HUES48 (cell line): ENCODE measurements around the gene HDDC3.

Source experiments
- H3K27ac ChIP-seq: one replicate; pipeline ENCODE4 v1.7.0; 2013; ENCODE audit warnings: low read depth, low read length, inconsistent platforms
- H3K27me3 ChIP-seq: 2 replicates; pipeline ENCODE4 v1.6.1; 2013; ENCODE audit warnings: mild to moderate bottlenecking, low read length; ENCODE audit not compliant: control insufficient read depth, insufficient read depth
- H3K36me3 ChIP-seq: 2 replicates; pipeline ENCODE4 v1.6.1; 2013; ENCODE audit warnings: low read length; ENCODE audit not compliant: control insufficient read depth, insufficient read depth
- H3K4me1 ChIP-seq: 2 replicates; pipeline ENCODE4 v1.6.1; 2013; ENCODE audit warnings: mild to moderate bottlenecking, low read length; ENCODE audit not compliant: control insufficient read depth, insufficient read depth
- H3K4me3 ChIP-seq: 2 replicates; pipeline ENCODE4 v1.5.1; 2013; ENCODE audit warnings: mild to moderate bottlenecking, low read depth, low read length
- H3K9ac ChIP-seq: 2 replicates; pipeline ENCODE4 v1.6.1; 2013; ENCODE audit warnings: mild to moderate bottlenecking, low read depth, low read length, moderate library complexity
- H3K9me3 ChIP-seq: 2 replicates; pipeline ENCODE4 v1.6.1; 2013; ENCODE audit warnings: low read length; ENCODE audit not compliant: control insufficient read depth, insufficient read depth

The HDDC3 gene

DNA sequence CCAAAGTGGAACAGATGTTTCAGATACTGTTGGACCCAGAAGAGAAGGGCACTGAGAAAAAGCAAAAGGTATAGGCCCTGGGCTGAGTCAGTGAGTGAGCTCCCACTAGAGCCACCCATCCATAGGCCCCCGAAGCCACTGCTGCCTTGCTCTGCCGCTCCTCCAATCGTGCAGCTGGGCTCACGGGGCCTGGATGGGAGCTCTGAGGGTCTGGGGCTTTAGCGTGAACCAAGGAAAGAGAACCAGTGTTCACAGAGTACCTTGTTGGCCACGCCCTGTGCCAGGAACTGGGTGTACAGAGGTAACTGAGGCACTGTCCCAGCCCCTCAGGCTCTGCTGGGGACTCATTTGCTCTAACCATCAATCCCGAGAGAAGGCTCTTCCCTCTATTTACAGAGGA lies 7.4 kb upstream of the HDDC3 start:
- H3K36me3 ChIP-seq = peaks cover 72% of the 10 kb centered on the region
- no peak overlapping the region for H3K9ac ChIP-seq
- H3K27ac ChIP-seq = no peak overlapping the region
- H3K9me3 ChIP-seq = no peaks in the 10 kb centered on the region
- no peaks in the 10 kb centered on the region for H3K27me3 ChIP-seq
- H3K4me1 ChIP-seq = peaks cover 12% of the 10 kb centered on the region; the same call in 1 of the 2 replicates
- no peak overlapping the region for H3K4me3 ChIP-seq

DNA sequence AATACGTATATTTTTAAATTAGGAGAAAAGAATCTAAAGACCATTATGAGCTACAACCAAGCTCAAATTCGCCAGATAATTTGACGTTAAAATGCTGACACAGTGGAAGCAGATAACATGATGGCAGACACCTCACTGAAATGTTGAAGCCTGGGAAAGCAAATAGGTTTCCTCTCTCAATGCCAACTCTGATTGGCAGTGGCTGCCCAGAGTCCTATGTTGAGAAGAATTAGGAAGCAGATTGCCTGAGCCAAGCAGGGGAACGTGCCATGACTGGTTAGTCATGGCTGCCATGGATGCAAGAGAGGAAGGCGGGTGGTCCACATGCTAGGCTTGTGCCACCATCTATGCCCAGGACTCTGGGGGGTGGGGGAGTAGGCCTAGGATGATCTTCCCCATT lies 5.9 kb upstream of the HDDC3 start:
- peaks cover 4% of the 10 kb centered on the region; the same call in 1 of the 2 replicates for H3K27me3 ChIP-seq
- peaks cover 57% of the 10 kb centered on the region for H3K36me3 ChIP-seq
- H3K9ac ChIP-seq = no peak overlapping the region

DNA sequence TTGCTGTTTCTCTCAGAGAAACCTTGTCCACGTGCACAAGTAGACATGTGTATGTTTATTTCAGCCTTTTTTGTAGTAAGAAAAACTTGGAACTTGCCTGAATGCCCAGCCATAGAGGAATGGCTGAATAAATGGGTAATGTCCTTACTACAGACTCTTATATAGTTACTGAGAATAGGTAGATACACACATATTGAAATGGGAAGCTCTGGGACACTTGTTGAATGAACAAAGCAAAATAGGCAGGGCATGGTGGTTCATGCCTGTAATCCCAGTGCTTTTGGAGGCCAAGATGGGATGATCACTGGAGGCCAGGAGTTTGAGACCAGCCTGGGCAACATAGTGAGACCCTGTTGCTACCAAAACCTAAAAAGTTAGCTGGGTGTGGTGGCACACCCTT lies 4.5 kb upstream of the HDDC3 start:
- H3K27me3 ChIP-seq = peaks cover 9% of the 10 kb centered on the region; the same call in 1 of the 2 replicates
- H3K4me1 ChIP-seq = peaks cover 24% of the 10 kb centered on the region
- H3K27ac ChIP-seq = no peak overlapping the region
- H3K9ac ChIP-seq = no peak overlapping the region
- H3K9me3 ChIP-seq = no peaks in the 10 kb centered on the region
- H3K4me3 ChIP-seq = no peak overlapping the region
- H3K36me3 ChIP-seq = peaks cover 43% of the 10 kb centered on the region

More for the DNA sequence above, 5.9 kb upstream of the HDDC3 start:
- Histone ChIP-seq H3K4me1 (peaks cover 19% of the 10 kb centered on the region), H3K9me3 (no peaks in the 10 kb centered on the region), H3K27ac (no peak overlapping the region), H3K4me3 (no peak overlapping the region)

DNA sequence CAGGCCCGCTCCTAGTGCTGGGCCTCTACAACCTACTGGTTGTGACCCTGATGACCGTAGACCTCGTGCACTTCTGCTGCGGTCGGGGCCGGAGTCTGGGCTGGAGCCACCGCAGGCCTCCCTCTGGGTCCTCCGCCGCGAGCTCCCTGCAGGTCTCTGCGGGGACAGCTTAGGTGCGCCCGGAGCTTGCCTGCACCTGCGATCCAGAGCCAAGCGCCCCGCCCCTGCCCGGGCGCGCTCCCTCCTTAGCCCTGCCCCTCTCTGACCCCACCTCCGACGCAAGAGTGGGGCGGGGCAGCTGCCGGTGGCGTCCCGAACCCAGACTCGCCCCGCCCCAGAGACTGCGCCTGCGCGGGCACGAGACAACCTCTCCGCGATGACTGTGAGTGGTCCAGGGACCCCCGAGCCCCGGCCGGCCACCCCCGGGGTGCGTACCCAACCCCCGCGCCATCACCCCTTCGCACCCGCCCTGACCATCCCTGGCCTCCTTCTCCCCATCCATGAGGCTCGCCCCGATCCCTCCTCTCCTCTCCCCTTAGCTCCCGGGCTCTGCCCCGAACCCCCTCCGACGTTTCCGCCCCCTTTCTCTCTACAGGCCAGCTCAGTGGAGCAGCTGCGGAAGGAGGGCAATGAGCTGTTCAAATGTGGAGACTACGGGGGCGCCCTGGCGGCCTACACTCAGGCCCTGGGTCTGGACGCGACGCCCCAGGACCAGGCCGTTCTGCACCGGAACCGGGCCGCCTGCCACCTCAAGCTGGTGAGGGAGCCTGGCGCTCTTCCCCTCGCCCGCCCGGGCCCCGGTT lies 2.8 kb upstream of the HDDC3 start, which contains the start of gene UNC45A:
TSS of gene UNC45A (plus strand) at position 337 of the 803 bp plus-strand sequence. CDS start at position 377, 40 bp downstream.
- Histone ChIP-seq H3K9ac (no peak within 1 kb of the TSS), H3K27me3 (peaks cover 9% of the 10 kb centered on the region; the same call in 1 of the 2 replicates), H3K27ac (peak within 1 kb of the TSS; percentile 33), H3K4me1 (peaks cover 24% of the 10 kb centered on the region), H3K9me3 (no peaks in the 10 kb centered on the region), H3K4me3 (peak within 1 kb of the TSS; percentile 73), H3K36me3 (peaks cover 29% of the 10 kb centered on the region)

DNA sequence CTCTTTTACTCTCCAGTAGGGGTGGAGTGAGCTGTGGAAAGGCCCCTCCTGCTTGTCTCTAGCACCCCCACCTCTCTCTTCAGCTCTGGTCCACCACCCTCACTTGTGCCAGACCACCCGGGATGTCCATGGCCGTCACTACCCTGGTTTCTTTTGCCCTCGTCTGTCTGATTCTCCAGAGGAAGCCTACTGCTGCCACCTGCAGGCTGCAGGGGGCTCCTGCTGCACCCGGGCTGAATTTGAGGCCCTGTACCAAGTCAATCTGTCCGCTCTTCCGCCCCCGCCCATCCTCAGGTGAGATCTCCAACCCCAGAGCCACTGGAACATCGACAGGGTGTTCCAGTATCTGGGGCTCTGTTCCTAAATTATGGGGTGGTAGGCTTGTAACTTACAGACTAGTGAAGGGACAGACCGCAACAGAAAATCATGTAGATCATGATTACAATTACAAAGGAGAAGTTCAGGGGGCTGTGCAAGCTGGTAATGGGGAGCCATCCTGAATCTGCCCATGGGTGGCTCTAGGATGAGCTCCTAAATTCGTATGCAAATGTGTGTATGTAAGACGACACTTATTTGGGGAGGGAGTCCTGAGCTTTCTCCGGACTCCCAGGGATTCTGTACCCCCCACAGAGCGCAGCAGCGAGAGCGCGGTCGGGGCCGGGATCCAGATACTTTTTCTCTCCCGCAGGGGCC lies 2.1 kb upstream of the HDDC3 start:
- H3K4me1 ChIP-seq = peaks cover 24% of the 10 kb centered on the region
- H3K36me3 ChIP-seq = peaks cover 21% of the 10 kb centered on the region
- no peak overlapping the region for H3K27ac ChIP-seq
- no peaks in the 10 kb centered on the region for H3K9me3 ChIP-seq
- no peak overlapping the region for H3K9ac ChIP-seq
- H3K27me3 ChIP-seq = peaks cover 9% of the 10 kb centered on the region; the same call in 1 of the 2 replicates
- peak overlapping the region; percentile 73 for H3K4me3 ChIP-seq

DNA sequence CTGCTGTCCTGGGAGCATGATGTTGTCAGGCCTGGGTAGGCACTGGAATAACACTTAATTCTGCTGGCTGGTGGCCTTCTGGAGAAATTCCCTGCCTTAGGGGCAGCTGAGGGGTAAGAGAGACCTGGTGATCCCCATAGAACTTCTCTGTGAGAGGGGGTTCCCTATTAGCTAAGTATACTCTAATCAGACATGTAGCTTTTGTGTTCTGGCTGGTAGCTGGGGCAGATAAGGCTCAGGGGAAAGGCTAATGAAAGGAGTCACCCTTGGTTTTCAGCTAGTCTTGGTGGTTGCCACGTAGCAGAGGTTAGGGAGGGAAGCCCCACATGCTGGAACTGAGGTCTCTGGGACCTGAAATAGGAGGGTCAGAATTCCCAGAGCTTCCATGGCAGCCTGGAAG lies 952 bp upstream of the HDDC3 start:
- H3K9me3 ChIP-seq = no peaks in the 10 kb centered on the region
- H3K27ac ChIP-seq = no peak overlapping the region
- H3K36me3 ChIP-seq = peaks cover 15% of the 10 kb centered on the region
- H3K4me3 ChIP-seq = no peak overlapping the region
- peaks cover 24% of the 10 kb centered on the region for H3K4me1 ChIP-seq
- H3K27me3 ChIP-seq = peaks cover 9% of the 10 kb centered on the region; the same call in 1 of the 2 replicates
- no peak overlapping the region for H3K9ac ChIP-seq

DNA sequence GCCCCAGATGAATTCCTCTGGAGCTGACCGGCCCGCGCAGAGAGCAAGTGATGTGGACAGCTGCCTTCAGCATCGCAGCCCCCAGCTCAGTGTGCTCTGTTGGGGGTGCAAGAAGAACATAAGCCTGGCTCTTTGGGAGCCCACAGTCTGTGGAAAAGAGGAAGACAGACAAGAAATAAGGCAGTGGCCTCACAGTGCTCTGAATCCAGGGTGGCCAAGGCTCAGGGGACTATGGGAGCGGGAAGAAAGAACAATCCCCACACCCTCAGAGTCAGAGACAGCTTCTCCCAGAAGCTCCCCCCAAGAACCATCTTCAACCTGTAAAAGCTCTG lies 277 bp upstream of the HDDC3 start:
- H3K4me1 ChIP-seq = peaks cover 24% of the 10 kb centered on the region
- H3K4me3 ChIP-seq = peak overlapping the region; percentile 84; the same call in 1 of the 2 replicates
- peaks cover 10% of the 10 kb centered on the region for H3K36me3 ChIP-seq
- peaks cover 9% of the 10 kb centered on the region; the same call in 1 of the 2 replicates for H3K27me3 ChIP-seq
- H3K9ac ChIP-seq = no peak overlapping the region
- H3K9me3 ChIP-seq = no peaks in the 10 kb centered on the region
- no peak overlapping the region for H3K27ac ChIP-seq

DNA sequence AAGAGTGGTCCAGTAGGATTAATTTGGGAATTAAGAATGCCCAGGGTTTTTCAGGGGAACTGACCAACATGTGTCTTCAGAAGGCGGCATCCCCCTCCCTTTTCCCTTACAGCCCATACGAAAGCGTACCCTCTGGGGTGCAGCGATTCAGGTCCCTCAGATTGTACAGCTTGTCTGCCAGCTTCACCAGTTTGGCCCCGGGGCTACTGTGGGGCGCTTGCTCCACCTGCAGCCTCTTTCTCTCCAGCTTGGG lies 848 bp downstream of the HDDC3 start:
- H3K9ac ChIP-seq = no peak overlapping the region
- H3K9me3 ChIP-seq = no peaks in the 10 kb centered on the region
- peaks cover under 1% of the 10 kb centered on the region; the same call in 1 of the 2 replicates for H3K36me3 ChIP-seq
- H3K27ac ChIP-seq = no peak overlapping the region
- peaks cover 9% of the 10 kb centered on the region; the same call in 1 of the 2 replicates for H3K27me3 ChIP-seq
- peak overlapping the region; percentile 84 for H3K4me3 ChIP-seq
- H3K4me1 ChIP-seq = peaks cover 21% of the 10 kb centered on the region

DNA sequence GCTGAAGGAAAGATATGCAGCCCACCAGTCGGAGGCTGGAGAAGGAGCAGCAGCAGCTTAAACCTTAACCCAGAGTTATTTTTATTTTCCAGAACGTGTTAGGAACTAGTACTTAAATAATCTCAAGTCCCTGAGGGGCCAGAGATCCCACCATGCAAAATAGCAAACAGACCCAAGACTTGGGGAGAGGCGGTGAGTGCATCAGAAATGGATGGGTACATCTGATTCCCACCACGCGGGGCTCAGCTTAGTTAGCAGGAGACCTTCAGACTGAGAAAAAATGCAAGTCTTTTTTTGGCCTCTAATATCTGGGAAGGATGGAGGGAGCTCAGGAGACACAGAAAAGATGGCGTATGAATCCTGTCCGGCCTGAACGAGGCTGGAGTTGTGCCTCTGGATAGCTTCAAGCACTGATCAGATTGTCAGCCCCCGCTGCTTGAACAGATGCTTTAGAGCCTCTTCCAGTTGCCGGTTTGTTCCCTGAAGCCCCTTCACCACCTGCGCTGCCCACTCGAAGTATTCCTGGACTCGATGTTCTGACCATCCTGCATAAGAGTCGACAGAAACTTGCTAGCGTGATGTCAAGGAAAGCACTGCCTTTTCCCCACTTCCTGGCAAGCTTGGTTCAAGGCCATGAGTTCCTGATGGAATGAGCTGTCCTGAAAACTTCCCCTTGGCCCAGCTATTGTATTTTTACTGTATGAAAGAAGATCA lies 1.3 kb downstream of the HDDC3 start:
- no peaks in the 10 kb centered on the region for H3K9me3 ChIP-seq
- peaks cover 9% of the 10 kb centered on the region; the same call in 1 of the 2 replicates for H3K27me3 ChIP-seq
- H3K36me3 ChIP-seq = no peaks in the 10 kb centered on the region
- peaks cover 16% of the 10 kb centered on the region for H3K4me1 ChIP-seq
- no peak overlapping the region for H3K27ac ChIP-seq
- H3K9ac ChIP-seq = no peak overlapping the region
- 0 out of 2 replicates have a peak overlapping the region, but pooled peaks have one; percentile 84 for H3K4me3 ChIP-seq

DNA sequence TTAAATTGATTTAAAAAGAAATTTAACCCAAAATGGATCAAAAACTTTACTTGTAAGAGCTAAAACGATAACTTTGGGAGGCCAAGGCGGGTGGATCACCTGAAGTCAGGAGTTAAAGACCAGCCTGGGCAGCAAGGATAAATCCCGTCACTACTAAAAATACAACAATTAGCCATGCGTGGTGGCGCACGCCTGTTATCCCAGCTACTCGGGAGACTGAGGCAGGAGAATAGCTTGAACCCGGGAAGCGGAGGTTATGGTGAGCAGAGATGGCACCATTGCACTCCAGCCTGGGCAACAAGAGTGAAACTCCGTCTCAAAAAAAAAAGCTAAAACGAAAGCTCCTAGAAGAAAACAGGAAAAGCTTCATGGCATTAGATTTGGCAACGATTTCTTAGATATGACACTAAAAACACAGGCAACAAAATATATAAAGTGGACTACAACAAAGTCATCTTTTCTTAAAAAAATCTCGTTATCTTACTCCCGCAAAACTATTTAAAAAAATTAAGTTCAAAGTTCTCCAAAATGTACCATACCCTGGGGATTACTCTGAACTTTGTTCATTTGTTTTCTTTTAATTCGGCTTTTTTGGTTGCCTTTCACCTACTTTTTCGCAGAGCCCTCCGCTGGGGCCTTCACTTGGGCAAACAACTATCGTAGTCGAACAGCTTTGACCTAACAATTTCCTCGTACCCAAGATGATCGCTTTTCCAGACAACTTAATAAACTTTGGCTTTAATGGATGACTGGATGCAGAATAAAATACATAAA lies 2.9 kb downstream of the HDDC3 start:
- no peaks in the 10 kb centered on the region for H3K9me3 ChIP-seq
- H3K4me1 ChIP-seq = peaks cover 9% of the 10 kb centered on the region
- peaks cover 9% of the 10 kb centered on the region; the same call in 1 of the 2 replicates for H3K27me3 ChIP-seq
- H3K36me3 ChIP-seq = no peaks in the 10 kb centered on the region
- H3K27ac ChIP-seq = no peak overlapping the region
- no peak overlapping the region for H3K4me3 ChIP-seq
- no peak overlapping the region for H3K9ac ChIP-seq
